CD4-positive, alpha-beta T cell treated with Interleukin-10 for 1 hour (primary cell): Measurements from ENCODE around the gene SLC26A11.
"Not testable (repeated sequence)": the region's sequence is repeated elsewhere in the genome, so short reads cannot be mapped to it uniquely, and the experiment has no call there.

Experiments used
- DNase-seq: peaks from one replicate; pipeline ENCODE4 v3.0.0-alpha.2; 2020

Gene SLC26A11

DNA sequence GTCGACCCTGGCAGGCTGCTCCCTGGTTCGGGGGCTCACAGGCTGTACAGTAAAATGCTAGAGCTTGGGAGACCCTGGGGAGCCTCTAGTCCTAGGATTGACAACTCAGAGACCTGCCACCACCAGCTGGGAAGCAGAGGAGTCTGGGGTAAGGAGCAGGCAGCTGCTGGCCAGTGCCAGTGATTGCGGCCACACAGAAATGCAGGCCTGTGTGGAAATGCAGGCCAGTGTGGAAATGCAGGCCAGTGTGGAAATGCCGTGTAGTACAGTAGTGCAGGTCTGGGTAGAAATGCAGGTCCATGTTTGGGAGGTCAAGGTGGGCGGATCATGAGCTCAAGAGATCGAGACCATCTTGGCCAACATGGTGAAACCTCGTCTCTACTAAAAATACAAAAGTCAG lies 23.6 kb upstream of the SLC26A11 start:
- DNase-seq: no peak

- no peak for DNase-seq
Measured at GRCh38 chr17:80198144-80198661, 22.0 kb upstream of the SLC26A11 start.

DNA sequence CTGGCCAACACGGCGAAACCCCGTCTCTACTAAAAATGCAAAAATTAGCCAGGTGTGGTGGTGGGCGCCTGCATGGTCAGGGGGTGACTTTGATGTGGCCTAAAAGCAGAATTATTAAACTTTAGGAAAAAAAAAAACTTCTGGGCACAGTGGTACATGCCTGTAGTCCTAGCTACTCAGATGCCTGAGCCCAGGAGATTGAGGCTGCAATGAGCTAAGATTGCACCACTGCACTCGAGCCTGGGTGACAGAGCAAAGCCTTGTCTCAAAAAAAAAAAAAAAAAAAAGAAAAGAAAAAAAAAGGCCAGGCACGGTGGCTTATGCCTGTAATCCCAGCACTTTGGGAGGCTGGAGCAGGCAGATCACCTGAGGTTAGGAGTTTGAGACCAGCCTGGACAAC lies 20.9 kb upstream of the SLC26A11 start:
- DNase-seq: not testable (repeated sequence)

GRCh38 chr17:80201446-80201845 lies 18.8 kb upstream of the SLC26A11 start:
- DNase-seq: no peak

DNA sequence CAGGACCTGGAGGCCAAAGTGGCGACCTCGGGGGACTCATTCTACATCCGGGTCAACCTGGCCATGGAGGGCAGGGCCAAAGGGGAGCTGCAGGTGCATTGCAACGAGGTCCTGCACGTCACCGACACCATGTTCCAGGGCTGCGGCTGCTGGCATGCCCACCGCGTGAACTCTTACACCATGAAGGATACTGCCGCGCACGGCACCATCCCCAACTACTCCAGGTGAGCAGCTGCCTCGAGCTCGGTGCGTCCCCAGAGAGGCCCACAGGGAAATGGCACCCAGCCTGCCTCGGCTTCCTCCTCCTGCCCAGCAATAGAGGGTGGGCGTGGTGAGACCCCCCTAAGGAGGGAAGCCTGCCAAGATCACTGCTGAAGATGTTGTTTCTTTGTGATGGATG lies 18.0 kb upstream of the SLC26A11 start:
- DNase-seq: no peak

DNA sequence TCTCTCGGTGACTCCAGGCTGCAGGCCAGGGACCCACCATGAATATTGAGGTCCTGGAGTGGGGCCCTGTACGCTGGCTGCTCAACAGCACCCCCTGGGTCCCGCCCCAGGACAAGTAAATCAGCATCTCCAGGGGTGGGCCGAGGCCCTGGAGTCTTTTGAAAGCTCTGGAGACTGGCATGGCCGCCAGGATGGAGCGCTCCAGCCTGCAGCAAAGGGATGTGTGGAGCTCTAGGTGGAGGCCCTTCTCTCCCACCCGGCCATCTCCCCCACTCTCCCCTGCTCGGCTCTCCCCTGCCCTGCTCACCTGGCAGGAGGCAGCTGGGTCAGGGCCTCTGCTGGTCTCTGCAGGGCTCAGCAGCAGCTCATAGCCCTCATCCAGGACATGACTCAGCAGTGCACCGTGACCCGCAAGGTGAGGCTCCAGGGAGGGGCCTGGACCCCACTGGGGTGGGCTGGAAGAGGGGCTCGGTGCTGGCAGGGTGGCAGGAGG lies 16.7 kb upstream of the SLC26A11 start:
- no peak for DNase-seq

- DNase-seq: no peak
Measured at GRCh38 chr17:80204626-80205468, 15.4 kb upstream of the SLC26A11 start.

- DNase-seq: no peak
Measured at GRCh38 chr17:80205811-80206210, 14.4 kb upstream of the SLC26A11 start.

- no peak for DNase-seq
Measured at GRCh38 chr17:80208050-80208449, 12.2 kb upstream of the SLC26A11 start.

DNA sequence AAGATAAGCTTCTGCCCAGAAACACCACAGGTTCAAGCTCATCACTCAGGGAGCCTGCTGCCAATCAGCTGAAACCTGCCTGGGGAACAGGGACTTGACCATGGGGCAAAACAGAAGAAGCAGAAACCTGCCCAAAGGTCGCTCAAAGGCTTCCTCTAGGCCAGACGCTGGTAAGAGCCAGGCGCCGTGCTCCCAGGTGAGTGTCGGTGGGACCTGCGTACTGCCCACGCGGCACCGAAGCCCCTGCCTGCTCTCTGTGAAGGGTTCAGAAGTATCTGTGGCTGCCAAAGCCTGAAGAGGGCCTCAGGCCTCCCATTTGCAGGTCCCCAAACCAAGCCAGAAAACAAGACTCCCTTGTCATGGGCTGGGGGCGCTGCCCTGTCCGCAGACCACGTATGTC lies 10.5 kb upstream of the SLC26A11 start:
- no peak for DNase-seq

DNA sequence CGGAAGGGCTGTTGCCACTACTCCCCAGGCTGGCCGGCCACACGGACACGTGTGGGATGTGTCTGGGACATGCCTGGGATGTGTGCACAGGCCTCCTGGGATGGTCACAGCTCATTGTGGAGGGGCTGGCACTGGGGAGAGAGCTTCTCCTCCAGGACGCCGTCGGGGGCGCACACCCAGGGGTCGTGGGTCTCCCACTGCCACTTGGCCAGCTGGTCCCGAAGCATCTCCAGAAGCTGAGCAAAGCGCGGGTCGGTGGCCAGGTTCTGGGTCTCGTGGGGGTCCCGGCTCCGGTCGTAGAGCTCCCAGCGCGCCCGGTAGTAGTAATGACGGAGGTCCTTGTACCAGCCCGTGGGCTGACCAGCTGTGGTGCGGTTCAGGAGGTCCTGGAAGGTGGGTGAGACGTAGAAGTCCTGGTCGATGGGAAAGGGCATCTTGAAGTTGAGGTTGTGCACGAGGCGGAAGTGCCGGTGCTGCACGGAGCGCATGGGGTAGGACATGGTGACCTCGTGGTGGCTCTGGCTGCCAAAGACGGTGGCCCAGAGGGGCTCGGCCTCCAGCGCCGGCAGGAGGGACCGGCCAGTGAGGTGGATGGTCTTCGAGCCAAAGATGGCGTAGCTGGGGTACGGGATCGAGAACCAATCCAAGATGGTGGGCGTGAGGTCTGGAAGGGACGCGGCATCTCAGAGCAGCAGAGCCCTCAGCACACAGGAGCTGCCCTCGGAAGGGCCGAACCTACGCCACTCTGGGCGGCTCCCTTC lies 9.7 kb upstream of the SLC26A11 start:
- DNase-seq: no peak

DNA sequence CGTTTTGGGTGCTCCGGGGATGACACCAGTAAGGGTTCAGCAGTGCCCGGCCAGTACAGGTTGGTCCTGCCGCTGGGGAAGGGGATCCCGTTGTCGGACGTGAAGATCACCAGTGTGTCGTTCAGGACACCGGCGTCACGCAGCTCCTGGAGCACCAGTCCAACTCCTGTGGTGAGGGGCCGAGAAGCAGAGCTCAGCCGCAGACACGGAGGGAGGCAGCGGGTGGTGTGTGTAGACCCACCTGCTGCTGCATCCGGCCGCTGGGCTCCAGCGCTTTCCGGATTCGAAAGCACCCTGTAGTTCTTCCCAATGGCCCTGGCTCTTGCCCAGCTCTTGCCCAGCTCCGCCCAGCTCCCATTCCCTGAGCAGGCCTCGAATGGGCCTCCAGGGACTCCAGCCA lies 8.1 kb upstream of the SLC26A11 start:
- no peak for DNase-seq

- no peak for DNase-seq
Measured at GRCh38 chr17:80212511-80212910, 7.7 kb upstream of the SLC26A11 start.

DNA sequence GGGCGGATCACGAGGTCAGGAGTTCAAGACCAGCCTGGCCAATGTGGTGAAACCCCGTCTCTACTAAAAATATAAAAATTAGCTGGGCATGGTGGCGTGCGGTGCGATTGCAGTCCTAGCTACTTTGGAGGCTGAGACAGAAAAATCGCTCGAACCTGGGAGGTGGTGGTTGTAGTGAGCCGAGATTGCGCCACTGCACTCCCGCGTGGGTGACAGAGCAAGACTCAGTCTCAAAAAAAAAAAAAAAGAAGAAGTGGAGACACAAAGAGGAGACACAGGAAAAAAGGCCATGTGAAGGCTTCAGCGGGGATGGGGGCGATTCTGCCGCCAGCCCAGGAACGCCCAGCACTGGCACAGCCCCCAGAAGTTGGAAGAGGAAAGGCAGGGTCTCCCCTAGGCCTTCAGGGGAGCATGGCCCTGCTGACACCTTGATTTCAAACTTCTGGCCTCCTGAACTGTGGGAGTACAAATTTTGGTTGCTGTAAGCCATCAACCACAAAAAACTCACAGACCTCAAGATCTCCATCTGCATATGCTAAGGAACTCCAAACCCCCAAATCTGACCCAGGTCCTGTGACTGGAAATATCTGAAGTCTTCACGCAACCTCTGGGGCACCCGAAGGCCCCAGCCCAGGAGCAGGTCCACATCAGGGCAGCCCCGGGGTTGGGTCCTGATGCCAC lies 7.1 kb upstream of the SLC26A11 start:
- no peak for DNase-seq

- no peak for DNase-seq
Measured at GRCh38 chr17:80213643-80213975, 6.6 kb upstream of the SLC26A11 start.

DNA sequence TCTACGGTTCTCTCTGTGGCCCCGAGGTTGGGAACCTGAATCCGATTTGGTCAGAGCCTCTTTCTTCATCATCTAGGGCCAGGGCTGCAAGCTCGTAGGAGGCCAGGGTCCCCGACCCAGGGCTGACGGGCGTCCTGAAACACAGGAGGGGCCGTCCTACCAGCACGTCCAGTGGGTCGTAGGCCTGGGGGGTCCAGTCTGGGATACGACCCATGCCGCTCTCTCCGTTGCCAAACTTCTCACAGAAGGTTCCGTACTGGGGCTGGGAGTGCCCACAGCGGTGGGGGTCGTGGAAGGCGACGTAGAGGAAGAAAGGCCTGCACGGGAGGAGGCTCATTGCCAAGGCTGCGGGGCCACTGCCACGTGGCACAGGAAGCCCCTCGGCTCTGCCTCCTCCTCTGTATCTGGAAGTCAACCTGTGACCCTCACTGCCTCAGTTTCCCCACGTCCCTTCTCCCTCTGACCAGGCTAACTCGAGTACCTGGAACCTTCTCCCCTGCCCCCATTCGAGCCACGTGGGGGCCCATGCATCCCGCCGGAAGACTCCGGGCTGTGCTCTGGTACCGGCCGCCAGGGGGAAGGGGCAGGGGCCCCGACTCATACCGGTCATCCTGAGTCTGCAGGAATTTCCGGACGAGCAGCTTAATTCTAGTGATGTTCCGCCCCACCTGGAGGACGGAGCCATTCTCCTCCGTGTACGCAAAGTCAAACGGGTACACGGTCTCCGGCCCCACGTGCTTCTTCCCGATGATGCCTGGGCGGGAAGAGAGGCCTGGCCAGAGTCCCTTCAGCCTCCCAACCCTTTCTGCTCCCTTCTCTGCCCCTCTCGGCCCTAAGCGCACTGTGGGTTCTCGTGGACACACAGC lies 6.0 kb upstream of the SLC26A11 start:
- no peak for DNase-seq

- no peak for DNase-seq
Measured at GRCh38 chr17:80214878-80215210, 5.4 kb upstream of the SLC26A11 start.

DNA sequence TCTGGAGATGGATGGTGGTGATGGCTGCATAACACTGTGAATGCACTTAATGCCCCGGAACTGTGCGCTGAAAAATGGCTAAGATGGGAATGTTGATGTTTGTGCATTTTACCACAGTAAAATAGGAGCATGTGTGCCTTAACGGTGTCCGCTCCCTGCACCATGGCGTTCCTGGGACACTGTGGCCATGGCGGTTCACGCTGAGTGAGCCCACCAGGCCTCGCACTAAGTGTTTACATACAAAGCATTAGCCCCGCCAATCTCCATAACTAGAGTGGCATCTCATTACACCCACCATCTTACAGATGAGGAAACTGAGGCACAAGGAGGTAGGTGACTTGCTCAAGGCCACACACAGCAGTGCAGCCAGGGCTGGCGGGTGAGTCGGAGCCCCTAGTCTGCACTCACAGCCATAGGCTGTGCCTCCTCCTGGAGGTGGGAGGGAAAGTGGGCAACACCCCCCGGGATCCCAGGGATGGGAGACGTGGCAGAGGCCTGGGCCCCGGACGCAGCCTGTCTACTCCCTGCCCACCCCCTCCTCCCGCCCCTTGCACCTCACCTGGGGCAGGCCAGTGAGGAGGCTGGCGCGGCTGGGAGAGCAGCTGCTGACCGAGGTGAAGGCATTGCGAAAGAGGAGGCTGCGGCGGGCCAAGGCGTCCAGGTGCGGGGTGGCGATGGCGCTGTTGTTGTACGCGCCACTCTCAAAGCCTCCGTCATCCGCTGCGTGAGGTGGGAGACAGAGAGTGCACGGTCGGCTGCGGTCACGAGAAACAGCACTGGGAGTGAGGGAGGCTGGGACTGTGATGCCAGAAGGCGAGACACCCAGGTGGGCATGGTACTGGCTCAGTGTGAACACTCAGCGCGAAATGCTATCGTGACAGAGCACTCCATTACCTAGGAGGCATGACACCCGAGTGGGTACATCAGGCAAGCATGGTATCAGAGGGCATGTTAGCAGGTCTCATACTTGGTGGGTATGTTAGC lies 3.5 kb upstream of the SLC26A11 start:
- DNase-seq: no peak

DNA sequence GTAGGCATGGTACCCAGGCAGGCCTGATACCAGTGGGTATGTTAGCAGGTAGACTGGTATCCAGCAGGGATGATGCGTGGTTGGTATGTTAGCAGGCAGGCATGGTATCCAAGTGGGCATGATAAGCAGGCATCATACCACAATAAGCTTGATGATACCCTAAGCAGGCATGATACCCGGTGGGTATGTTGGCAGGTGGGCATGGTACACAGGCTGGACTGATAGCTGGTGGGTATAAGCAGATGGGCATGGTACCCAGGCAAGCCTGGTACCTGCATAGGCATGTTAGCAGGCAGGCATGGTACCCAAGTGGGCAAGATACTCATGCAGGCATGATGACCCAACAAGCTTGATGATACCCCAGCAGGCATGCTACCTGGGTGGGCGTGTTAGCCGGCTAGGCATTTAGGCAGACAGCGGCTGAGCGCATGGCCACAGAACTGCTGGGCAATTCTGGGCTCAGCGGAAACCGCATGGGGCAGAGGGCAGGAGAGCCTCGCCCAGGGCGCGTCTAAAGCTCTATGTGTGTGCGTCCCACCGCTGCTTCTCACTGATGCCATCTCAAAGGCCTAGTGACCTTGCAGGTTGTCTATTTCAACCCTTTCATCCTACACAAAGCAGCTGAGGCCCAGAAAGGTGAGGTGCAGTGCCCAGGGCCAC lies 2.4 kb upstream of the SLC26A11 start:
- no peak for DNase-seq

- DNase-seq: no peak
Measured at GRCh38 chr17:80218391-80218790, 1.8 kb upstream of the SLC26A11 start.
